Measurements from ENCODE around the gene PTGIS.
"Not testable (repeated sequence)": the region's sequence is repeated elsewhere in the genome, so short reads cannot be mapped to it uniquely, and the experiment has no call there.

PTGIS gene

DNA sequence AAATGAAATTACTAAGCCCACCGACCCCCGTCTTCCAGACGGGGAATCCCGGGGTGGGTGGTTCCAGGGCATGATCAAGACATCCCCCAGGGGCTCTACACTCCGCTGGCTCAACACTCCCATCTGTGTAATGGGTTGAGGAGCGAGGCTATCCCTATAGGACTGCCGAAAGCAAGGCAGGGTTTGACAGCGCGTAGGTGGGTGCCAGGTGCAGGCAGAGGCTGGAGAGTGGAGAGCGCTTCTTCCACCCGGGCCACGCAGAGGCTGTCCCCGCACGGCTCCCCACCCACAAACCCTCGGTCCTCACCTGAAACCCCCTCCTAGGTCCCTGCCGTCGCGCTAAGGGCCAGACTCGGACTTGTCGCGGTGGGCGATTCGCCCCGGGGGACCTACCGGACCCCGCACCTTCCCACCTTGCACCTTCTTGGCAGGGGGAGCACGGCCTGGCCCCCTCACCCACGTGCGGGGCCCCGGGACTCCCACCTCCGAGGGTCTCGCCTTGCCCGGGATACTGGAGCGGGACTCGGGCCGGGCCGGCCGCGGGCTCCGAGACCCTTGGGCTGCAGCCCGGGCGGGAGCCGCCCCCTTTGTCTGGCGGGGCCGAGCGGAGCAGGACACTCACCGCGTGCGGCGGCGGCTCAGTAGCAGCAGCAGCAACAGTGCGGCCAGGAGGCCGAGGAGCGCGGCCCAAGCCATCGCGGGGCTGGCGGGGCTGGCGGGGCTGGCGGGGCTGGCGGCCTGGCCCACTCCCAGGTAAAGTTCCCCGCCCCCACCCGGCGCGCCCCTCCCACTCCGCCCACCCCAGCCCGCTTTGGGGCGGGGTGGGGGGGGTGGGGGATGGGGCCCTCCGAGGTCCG lies at the start of gene PTGIS:
PTGIS (minus strand) TSS at position 717 of the 857 bp plus-strand sequence; CDS start at position 696, 21 bp downstream.
- DNase-seq = no peak

DNA sequence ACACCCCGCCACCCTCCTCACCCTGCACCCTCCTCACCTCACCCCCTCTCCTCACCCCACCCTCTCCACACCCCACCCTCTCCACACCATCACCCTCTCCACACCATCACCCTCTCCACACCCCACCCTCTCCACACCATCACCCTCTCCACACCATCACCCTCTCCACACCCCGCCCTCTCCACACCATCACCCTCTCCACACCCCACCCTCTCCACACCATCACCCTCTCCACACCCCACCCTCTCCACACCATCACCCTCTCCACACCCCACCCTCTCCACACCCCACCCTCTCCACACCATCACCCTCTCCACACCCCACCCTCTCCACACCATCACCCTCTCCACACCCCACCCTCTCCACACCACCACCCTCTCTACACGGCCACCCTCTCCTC lies 49.5 kb upstream of the PTGIS start:
- not testable (repeated sequence) for DNase-seq

DNA sequence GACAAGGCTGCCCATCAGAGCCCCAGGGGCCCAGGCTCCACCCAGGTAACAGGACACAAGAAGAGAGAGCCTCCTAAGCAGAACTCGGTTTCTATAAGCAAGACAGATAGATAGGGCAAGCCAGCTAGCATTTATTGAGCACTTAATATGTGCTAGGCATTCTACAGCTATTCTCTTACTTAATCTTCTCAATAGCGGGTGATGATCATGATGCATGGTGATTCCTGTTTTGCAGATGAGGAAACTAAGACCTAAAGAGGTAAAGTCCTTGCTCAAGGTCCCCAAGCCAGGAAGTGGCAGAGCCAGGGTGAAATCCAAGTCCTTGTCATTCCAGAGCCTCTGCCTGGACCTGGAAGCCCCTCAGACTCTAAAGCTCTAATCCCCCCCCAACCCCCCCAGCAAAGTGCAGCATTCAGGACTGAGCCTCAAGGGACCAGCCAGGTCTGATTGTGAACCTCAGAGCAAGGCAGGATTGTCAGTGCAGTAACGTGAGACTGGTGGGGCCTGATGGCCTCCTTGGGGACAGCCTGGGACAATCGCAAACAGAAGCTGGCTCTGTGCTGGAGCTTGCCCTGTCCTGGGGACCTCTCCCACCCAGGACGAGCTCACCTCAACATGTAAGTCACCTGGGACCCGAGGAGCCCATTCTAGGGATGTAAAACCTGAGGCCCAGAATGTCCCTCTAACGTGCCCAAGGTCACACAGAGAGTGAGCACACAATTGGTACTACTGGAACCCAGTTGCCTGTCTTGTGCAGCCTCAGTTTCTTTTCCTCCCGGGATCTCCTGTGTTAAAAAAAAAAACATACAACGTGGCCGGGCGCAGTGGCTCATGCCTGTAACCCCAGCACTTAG lies 48.4 kb upstream of the PTGIS start:
- DNase-seq = no peak

DNA sequence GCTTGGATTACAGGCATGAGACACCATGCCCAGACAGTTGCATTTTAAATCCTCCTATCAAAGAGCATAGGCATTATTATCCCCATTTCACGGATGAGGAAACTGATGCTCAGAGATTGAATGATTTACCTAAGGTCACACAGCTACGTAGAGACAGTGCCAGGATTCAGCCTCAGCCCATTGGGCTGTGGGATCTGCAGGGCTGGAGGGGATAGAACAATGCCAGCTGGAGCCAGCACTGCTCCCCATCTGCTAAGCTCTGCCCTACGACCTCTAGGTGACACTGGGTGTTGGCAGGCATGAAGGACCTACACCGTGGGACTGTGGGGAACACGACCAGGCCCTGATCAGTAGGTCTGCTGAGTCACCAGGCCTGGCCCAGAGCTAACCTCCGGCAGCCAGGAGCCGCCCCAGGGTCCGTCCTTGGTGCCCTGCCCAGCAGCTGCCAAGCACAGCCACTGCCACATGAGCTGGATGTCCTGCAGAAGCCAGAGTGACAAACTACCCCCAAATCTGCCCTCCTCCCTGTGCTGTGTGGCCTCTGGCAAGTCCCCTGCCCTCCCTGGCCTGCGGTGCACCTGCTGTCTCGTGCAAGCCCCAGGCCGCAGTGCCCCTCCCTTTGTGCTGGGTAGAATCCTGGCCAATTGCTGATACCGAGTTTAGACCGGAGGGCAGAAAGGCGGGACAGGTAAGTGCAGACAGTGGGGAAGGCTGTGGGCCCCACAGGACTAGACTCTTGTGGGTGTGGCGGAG lies 47.6 kb upstream of the PTGIS start:
- DNase-seq = no peak

DNA sequence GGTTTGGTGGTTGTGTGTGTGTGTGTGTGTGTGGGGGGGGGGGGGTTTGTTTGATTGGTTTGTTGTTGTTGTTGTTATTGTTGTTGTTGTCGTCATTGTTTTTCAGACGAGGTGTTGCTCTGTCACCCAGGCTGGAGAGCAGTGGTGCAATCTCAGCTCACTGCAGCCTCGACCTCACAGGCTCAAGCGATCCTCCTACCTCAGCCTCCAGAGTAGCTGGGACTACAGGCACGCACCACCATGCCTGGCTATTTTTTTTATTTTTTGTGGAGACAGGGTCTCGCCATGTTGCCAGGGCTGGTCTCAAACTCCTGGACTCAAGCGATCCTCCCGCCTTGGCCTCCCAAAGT lies 47.1 kb upstream of the PTGIS start:
- DNase-seq = not testable (repeated sequence)

DNA sequence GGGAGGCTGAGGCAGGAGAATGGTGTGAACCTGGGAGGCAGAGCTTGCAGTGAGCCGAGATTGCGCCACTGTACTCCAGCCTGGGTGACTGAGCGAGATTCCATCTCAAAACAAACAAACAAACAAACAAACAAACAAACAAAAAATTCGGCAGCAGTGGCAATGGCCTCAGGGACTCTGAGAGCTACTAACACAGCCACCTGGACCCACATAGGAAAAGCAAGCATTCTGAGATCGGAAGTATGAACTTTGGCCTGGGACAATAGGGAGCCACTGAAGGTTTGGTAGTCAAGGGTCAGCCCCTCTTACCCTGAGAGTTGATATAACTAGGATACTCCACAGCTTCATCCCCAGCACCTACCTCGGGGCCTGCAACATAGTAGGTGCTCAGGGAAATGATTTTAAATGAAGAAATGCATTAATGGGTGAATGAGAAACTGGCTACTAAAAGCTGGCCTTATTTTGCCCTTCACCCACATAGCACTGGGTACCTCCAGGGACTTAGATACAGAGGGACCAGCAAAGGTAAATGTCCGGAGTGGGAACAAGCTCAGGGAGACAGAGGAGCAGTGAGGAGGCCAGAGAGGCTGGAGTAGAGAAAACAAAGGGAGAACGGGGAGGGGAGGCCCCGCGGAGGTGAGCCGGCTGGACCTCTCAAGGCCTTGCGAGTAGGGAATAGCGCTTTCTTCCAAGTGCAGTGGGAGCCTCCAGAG lies 46.6 kb upstream of the PTGIS start:
- DNase-seq = no peak

DNA sequence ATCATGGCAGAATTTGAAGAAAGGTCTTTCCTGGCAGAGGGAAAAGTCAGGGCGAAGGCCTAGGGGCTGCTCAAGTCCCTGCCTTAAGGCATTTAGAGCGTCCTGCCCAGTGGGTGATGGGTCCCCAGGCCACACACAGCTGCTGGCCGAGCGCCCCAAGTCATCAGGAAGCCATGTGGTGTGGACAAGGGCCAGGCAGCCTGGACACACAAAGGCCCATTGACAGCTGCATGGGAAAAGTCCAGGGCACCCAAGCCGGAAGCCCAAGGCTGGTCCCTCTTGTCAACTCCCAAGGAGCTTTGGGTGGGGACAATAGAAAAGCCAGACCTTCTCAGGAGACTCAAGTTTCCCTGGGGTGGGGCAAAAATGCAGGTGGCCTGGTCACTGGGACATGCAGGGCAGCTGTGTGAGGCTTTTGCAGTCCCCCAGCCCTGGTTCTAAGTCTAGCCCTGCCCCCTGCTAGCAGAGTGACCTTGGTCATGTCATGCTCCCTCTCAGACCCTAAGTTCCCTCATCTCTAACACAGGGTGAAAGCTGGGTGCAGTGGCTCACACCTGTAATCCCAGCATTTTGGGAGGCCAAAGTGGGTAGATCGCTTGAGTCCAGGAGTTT lies 44.3 kb upstream of the PTGIS start:
- DNase-seq = no peak

DNA sequence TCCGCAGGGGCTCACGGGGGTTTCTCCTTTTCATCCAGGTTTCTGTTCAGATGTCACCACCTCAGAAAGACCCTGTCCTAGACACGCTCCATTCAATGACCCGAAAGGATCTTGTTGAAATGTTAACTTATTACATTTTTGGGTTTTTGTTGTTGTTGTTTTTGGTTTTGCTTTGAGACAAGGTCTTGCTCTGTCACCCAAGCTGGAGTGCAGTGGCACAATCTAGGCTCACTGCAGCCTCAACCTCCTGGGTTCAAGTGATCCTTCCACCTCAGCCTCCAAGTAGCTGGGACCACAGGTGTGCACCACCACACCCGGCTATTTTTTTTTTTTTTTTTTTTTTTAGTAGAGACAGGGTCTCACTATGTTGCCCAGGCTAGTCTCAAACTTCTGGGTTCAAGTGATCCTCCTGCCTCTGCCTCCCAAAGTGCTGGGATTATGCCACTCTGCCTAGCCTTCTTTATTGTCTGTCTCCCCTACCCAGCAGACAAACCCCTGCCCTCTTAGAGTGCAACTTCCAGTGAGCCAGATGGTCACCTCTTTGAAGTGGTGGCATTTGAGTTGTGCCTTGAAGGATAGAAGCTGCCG lies 43.7 kb upstream of the PTGIS start:
- not testable (repeated sequence) for DNase-seq

DNA sequence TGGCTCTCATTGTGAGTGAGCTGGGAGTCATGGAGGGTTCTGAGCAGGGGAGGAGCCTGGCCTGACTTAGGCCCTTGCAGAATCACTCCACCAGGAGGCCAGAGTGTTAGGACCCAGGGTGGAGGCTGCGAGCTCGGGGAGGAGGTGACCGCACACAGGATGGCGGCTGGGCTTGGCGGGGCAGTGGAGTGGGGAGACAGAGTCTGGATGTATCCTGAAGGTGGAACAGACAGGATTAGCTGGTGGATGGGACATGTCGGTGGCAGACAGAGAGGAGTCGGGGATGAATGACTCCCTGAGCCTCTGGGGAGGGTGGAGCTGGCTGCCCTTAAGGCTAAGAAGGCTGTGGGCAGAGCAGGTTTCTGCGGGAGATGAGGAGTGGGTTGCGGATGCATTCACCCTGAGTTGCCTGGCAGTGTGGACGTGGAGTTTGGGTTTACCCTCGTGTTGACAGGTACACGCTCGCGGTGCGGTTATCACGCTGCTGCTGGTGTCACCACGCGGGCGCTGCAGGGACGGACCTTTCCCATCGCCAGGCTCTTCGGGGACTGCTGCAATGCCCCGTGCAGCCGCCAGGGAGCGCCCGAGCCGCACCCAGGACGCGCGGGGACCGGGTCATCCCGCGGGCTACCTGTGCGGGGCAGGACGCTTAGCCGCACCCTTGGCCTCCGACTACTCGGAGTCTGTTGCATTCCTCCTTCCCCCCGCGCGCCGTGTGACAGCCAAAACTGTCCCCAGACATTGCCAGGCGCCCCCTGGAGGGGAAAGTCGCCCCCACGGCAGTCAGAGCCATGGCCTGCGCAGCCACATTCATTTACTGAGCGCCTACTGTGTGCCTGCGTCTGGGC lies 43.0 kb upstream of the PTGIS start:
- DNase-seq = peak; percentile 64

DNA sequence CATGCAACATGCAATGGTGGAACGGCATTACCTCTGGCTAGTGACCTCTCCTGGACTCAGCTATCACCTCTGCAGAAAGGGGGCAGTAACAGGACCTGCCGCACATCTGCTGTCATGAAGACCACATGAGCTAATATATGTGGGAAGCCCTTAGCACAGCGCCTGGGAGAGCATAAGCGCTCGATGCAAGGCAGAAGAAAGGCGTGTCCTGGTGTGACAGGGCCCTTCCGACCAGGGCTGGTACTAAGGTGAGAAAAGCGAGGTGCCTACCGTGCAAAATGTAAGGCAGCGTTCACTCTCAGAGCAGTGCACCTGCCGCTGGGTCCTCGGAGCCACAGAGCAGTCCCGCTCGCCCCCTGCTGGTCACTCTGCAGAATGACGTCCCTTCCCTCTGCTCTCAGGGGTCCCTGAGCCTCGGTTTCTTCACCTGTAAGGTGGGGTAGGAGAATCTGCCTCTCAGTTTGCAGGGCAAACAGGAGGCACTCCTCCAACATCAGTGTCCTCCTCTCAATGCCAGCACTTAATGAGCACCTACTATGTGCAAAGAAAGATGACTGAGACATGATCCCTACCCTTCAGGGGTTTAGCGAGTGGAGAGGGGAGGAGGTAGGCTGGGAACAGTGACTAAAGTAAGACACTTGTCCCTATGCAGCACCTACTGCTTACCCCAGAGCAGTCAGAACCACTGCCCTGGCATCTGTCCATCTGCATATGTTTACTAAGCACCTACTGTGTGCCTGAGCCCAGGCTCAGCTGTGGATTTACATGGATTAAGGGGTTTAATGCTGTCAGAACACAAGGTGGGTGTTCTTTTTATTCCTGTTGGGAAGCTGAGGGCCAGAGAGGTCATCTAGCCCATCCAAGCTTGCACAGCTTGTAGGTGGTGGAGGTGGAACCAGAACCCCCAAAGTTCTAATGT lies 41.1 kb upstream of the PTGIS start:
- peak; percentile 77 for DNase-seq

DNA sequence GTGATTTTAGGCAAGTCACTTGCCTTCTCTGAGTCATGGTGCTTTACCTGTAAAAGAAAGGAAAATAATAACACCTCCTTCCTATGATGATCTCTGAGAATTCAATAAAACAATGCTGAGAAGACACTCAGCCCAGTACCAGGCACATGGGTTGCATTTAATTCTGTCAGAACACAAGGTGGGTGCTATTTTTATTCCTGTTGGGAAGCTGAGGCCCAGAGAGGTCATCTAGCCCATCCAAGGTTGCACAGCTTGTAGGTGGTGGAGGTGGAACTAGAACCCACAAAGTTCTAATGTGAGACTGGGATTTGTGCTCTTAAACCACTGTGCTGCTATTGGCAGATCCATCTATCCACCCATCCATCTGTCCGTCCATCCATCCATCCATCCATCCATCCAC lies 39.6 kb upstream of the PTGIS start:
- no peak for DNase-seq

DNA sequence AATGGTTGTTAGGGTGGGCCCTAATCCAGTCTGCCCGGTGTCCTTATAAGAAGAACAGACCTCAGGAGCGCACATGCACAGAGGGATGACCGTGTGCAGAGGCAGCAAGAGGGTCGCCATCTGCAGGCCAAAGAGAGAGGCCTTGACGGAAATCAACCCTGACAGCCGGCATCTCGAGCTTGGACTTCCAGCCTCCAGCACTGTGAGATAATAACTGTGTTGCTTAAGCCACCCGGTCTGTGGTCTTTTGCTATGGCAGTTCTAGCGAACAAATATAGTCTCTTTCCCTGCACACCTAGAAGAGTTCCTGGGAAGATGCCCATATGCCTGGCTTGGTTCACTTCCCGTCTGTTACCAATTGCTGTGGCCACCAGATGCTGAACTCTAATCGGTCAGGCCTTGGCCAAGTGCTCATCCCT lies 35.3 kb upstream of the PTGIS start:
- DNase-seq = no peak

DNA sequence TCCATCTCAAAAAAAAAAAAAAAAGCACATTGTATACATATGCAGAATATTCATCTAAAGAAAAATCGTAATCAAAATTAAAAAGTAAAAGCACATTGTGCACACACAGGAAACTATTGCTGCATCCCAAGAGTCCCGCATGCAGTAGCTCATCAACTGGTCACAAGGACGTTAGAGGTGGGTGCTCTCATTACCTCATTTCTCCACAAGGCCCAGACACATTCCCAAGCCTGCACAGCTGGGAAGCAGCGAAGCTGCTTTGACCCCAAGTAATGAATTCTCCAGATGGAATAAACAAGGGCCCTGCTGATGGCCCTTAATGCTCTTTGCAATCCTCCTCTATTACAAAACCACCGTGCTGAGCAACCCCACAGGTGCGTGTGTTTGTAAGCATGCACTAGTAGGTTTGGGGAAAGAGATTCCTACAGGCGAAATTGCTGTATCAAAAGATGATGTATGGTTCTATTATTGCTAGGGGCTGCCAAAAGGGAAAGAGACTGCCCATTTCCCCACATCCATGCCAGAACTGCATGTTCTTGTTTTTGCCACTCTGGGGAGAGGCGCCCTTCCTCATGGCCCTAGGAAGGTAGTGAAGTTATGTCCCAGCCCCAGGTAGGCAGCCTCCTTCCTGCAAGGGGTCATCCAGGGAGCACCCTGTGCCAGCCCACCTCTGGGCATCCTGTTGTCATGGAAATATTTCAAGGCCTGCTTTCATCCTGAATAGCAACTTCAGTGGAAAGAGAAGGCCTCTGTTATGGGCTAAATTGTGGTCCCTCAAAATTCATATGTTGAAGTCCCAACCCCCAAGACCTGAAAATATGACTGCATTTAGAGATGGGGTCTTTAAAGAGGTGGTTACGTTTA lies 34.6 kb upstream of the PTGIS start:
- DNase-seq = no peak

DNA sequence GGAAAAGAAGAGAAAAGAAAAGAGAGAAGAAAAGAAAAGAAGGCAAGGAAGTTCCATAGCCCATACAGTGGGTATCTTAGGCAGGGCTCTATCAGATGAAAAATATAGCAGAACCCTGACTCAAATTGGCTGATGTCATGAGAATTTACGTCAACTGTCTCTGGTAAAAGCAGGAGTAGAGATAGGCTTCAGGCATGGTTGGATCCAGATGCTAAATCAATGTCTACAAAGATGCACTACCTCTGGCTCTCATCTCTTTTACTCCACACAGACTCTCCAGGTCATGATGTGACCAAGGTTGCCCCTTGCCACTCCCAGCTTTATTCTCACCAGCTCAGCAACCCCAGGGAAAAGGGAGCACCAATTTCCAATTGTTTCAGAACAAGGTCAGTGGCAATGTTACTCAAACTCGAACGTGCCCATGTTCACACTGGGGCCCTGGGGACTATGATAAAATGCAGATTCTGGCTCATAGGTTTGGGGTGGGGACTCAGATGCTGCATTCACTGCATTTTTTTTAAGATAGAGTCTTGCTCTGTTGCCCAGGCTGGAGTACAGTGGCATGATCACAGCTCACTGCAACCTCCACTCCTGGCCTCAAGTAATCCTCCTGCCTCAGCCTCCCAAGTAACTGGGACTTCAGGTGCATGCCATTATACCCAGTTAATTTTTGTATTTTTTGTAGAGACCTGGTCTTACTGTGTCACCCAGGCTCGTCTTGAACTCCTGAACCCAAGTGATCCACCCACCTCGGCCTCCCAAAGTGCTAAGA lies 33.4 kb upstream of the PTGIS start:
- no peak for DNase-seq

DNA sequence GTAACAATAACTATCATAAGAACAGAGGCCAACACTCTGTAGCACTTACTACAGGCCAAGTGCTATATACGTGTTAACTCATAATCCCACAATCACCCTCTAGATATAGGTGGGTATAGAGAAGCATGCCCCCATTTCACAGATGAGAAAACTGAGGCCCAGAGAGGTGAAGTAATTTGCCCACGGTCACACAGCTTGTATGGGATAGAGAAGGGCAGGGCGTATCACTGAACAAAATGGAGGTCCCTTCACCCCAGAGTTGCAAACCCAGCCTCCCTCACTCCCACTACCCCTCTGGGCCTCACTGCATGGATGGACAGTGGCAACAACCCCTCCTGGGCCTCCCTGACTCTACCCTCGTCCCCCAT lies 31.8 kb upstream of the PTGIS start:
- no peak for DNase-seq

DNA sequence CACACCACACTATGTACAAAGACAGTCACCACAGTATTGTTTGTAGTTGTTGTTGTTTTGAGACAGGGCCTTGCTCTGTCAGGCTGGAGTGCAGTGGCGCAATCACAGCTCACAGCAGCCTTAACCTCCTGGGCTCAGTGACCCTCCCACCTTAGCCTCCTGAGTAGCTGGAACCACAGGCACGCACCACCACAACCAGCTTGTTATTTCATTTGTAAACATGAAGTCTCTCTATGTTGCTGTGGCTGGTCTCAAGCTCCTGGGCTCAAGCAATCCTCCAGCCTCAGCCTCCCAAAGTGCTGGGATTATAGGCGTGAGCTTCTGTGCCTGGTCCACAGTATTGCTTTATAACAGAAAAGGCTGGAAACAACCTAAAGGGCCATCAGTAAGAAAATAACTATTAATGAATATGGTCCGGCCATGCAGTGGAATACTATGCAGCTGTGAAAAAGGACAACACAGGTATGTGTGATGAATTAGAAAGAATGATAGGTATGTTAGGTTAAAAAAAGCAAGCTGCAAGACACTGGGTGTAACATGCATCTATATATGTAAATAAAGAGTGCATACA lies 30.0 kb upstream of the PTGIS start:
- DNase-seq = no peak

DNA sequence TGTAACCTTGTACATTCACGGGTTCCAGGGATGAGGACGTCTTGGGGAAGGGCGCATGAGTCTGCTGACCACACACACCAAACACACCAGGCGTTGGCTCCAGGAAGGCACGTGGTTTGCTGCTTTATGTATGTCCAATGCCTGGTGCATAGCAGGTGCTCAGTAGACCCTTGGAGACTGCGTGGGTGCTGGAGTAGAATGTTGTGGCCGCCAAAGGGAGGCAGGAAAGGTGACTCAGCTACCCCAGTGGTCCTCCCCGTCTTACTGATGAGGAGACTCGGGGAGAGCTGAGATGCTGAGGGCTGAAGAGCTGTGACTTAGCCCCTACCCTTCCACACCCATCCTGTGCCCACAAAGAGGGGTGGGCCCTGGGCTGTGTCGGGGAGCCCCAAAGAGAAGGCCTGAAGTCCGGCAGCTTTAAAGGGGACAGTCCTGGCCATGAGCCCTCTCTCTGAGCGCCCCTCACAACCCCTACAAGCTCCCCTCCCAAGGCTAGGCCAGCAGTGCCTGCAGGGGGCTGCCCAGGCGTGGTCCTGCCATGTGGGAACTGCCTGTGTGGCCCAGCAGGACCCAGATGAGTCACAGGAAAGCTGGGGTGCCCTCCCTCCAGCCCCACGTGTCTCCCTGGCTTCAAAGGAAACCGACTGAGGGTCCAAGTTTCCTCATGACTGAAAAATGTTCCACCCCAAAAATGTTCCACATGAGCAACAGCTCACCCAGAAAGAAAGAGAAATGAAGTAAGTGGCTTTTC lies 28.0 kb upstream of the PTGIS start:
- peak; percentile 80 for DNase-seq

Data from stimulated activated naive CD4-positive, alpha-beta T cell treated with Interleukin-2 at 50 U/mL for 16 hours (primary cell).